NT2/D1 (cell line): ENCODE measurements around the gene QTRT2.

Source experiments
- DNase-seq: peaks from one replicate; pipeline ENCODE4 v3.0.0-alpha.2; 2011; ENCODE audit warnings: low read depth, low spot score
- H3K27me3 ChIP-seq: 2 replicates; pipeline ENCODE4 v1.6.0; 2011; ENCODE audit warnings: mild to moderate bottlenecking; ENCODE audit not compliant: insufficient read length, insufficient read depth
- H3K36me3 ChIP-seq: 2 replicates; pipeline ENCODE4 v1.6.1; 2011; ENCODE audit warnings: mild to moderate bottlenecking, low read length, mixed read lengths; ENCODE audit not compliant: insufficient read depth, insufficient read length
- H3K4me1 ChIP-seq: 2 replicates; pipeline ENCODE4 v1.5.1; 2011; ENCODE audit not compliant: insufficient read depth, insufficient read length
- H3K4me3 ChIP-seq: 2 replicates; pipeline ENCODE4 v1.5.1; 2011; ENCODE audit warnings: low read depth; ENCODE audit not compliant: insufficient read length
- H3K9ac ChIP-seq: 2 replicates; pipeline ENCODE4 v1.6.0; 2011; ENCODE audit warnings: low read depth; ENCODE audit not compliant: insufficient read length
- H3K9me3 ChIP-seq: 2 replicates; pipeline ENCODE4 v1.5.1; 2011; ENCODE audit warnings: mild to moderate bottlenecking, low read length; ENCODE audit not compliant: insufficient read depth
- SUZ12 ChIP-seq: IDR thresholded peaks from 2 replicates; pipeline ENCODE4 v1.6.1; 2011; ENCODE audit not compliant: insufficient read length, insufficient read depth; ENCODE audit errors: extremely low read depth
- YY1 ChIP-seq: IDR thresholded peaks from 2 replicates; pipeline ENCODE4 v1.6.1; 2011; ENCODE audit not compliant: insufficient read length, insufficient read depth
- ZNF274 ChIP-seq: IDR thresholded peaks from 2 replicates; pipeline ENCODE4 v1.6.1; 2011; ENCODE audit warnings: mild to moderate bottlenecking, low read depth, low read length

Gene QTRT2

DNA sequence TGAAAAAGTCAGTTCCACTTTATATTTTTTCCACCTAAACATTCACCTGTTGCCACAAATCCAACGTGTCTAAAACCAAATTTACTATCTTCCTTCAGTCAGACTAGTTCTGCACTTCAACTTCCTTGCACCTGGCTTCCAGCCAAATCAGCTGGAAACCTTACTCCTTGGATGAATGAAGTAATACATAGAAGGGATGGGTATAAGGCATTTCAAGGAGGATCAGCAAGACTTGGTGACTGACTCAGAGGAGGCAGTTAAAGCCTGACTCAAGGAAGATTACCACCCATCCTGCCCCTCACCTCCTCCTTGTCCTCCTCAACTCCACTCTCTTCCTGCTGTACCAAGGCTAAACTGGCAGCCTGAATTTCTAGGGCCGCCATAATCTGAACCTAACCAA, 37.1 kb downstream of the QTRT2 start:
- Histone ChIP-seq H3K27me3 (no peaks in the 10 kb centered on the region), H3K4me3 (no peak overlapping the region), H3K4me1 (no peaks in the 10 kb centered on the region), H3K36me3 (peaks cover 1% of the 10 kb centered on the region), H3K9me3 (no peaks in the 10 kb centered on the region), H3K9ac (no peak overlapping the region)
- no peak for TF ChIP-seq SUZ12
- TF ChIP-seq YY1: no peak
- TF ChIP-seq ZNF274: no peak
- DNase-seq: no peak

DNA sequence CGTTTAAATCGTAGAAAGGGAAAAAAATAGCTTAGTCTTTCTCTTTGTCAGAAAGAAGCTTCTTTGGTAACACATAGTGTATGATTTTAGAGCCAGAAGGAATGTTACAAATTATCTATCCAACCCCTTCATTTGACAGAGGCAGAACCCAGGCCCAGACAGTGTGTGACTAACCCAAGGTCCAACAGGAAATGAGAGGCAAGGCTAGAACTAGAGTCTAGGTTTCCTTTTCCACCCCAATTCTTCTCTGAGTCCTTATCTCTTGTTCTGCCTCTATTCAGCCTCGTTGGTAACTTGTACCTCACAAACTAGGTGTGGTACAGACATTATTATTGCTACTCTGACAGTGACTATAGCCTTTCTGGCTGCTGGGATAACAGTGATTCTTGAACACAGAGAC, 39.3 kb downstream of the QTRT2 start:
- DNase-seq: no peak

GRCh38 chr3:114101101-114101500, 44.6 kb downstream of the QTRT2 start:
- H3K27me3 ChIP-seq: no peaks in the 10 kb centered on the region
- no peak overlapping the region for H3K4me3 ChIP-seq
- H3K9ac ChIP-seq: no peak overlapping the region
- H3K4me1 ChIP-seq: no peaks in the 10 kb centered on the region
- H3K9me3 ChIP-seq: no peaks in the 10 kb centered on the region
- no peaks in the 10 kb centered on the region for H3K36me3 ChIP-seq
- no peak for DNase-seq
- no peak for TF ChIP-seq SUZ12
- TF ChIP-seq ZNF274: no peak
- no peak for TF ChIP-seq YY1

More for the DNA sequence above, 39.3 kb downstream of the QTRT2 start:
- no peak overlapping the region for H3K9ac ChIP-seq
- no peaks in the 10 kb centered on the region for H3K4me1 ChIP-seq
- H3K36me3 ChIP-seq: no peaks in the 10 kb centered on the region
- H3K4me3 ChIP-seq: no peak overlapping the region
- H3K9me3 ChIP-seq: no peaks in the 10 kb centered on the region
- TF ChIP-seq SUZ12 (no peak), ZNF274 (no peak), YY1 (no peak)
- H3K27me3 ChIP-seq: no peaks in the 10 kb centered on the region

DNA sequence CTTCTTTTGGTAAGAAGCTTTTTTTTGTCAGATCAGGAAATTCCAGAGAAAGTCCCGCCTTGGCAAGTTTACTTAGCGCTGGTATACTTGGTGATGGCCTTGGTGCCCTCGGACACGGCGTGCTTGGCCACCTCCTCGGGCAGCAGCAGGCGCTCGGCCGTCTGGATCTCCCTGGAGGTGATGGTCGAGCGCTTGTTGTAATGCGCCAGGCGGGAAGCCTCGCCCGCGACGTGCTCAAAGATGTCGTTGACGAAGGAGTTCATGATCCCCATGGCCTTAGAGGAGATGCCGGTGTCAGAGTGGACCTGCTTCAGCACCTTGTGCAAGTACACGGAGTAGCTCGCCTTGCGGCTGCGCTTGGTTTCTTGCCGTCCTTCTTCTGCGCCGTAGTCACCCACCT, 46.6 kb downstream of the QTRT2 start:
- H3K4me1 ChIP-seq: no peaks in the 10 kb centered on the region
- no peak for DNase-seq
- no peaks in the 10 kb centered on the region for H3K36me3 ChIP-seq
- TF ChIP-seq SUZ12 (no peak), ZNF274 (no peak), YY1 (no peak)
- H3K27me3 ChIP-seq: no peaks in the 10 kb centered on the region
- H3K4me3 ChIP-seq: no peak overlapping the region
- no peak overlapping the region for H3K9ac ChIP-seq
- H3K9me3 ChIP-seq: no peaks in the 10 kb centered on the region

DNA sequence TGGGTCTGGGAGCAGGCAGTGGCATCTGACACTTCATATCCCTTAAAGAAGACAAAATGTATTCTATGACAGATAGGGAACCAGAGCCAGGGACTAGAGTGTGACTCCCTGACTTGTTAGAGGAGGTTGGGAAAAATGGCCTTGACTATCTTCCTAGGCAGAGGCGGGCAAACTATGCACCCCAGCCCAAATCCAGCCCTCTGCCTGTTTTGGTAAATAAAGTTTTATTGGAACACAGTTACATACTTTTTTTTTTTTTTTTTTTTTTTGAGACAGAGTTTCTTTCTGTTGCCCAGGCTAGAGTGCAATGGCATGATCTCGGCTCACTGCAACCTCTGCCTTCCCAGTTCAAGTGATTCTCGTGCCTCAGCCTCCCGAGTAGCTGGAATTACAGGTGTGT, 47.3 kb downstream of the QTRT2 start:
- no peak overlapping the region for H3K4me3 ChIP-seq
- no peaks in the 10 kb centered on the region for H3K27me3 ChIP-seq
- no peak for DNase-seq
- H3K9me3 ChIP-seq: no peaks in the 10 kb centered on the region
- H3K36me3 ChIP-seq: no peaks in the 10 kb centered on the region
- no peak overlapping the region for H3K9ac ChIP-seq
- H3K4me1 ChIP-seq: no peaks in the 10 kb centered on the region
- no peak for TF ChIP-seq ZNF274
- TF ChIP-seq YY1: no peak

DNA sequence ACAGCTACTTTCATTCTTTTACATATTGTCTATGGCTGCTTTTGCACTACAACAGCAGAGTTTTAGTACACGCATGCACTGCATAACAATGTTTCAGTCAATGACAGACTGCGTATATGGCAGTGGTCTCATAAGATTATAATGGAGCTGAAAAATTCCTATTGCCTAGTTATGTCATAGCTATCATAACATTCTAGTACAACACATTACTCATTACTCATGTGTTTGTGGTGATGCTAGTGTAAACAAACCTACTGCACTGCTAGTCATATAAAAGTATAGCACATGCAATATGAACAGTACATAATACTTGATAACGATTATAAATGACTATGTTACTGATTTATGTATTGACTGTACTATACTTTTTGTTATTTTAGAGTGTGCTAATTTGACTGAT, 47.9 kb downstream of the QTRT2 start:
- Histone ChIP-seq H3K36me3 (no peaks in the 10 kb centered on the region), H3K4me3 (no peak overlapping the region), H3K27me3 (no peaks in the 10 kb centered on the region), H3K9me3 (no peaks in the 10 kb centered on the region), H3K9ac (no peak overlapping the region), H3K4me1 (no peaks in the 10 kb centered on the region)
- TF ChIP-seq ZNF274: no peak
- no peak for TF ChIP-seq YY1
- TF ChIP-seq SUZ12: no peak
- DNase-seq: no peak

- TF ChIP-seq SUZ12 (no peak), YY1 (no peak), ZNF274 (no peak)
- Histone ChIP-seq H3K36me3 (no peaks in the 10 kb centered on the region), H3K9me3 (no peaks in the 10 kb centered on the region), H3K27me3 (no peaks in the 10 kb centered on the region), H3K9ac (no peak overlapping the region), H3K4me3 (no peak overlapping the region), H3K4me1 (no peaks in the 10 kb centered on the region)
- no peak for DNase-seq
Measured at GRCh38 chr3:114108137-114108536, 51.6 kb downstream of the QTRT2 start.

GRCh38 chr3:114110439-114110838, 53.9 kb downstream of the QTRT2 start:
- no peaks in the 10 kb centered on the region for H3K4me1 ChIP-seq
- DNase-seq: no peak
- no peak overlapping the region for H3K9ac ChIP-seq
- no peaks in the 10 kb centered on the region for H3K36me3 ChIP-seq
- H3K4me3 ChIP-seq: no peak overlapping the region
- TF ChIP-seq SUZ12 (no peak), YY1 (no peak), ZNF274 (no peak)
- H3K9me3 ChIP-seq: no peaks in the 10 kb centered on the region
- no peaks in the 10 kb centered on the region for H3K27me3 ChIP-seq
